ENCODE measurements around the gene SH3BGRL2. TPM values are rescaled to one million over a fixed set of nuclear protein-coding genes. Genes with fewer than 3 reads are reported as not detected.

Gene SH3BGRL2
- total RNA-seq, 2 donors from 2014 or later, result 26.4 to 29.1 TPM

DNA sequence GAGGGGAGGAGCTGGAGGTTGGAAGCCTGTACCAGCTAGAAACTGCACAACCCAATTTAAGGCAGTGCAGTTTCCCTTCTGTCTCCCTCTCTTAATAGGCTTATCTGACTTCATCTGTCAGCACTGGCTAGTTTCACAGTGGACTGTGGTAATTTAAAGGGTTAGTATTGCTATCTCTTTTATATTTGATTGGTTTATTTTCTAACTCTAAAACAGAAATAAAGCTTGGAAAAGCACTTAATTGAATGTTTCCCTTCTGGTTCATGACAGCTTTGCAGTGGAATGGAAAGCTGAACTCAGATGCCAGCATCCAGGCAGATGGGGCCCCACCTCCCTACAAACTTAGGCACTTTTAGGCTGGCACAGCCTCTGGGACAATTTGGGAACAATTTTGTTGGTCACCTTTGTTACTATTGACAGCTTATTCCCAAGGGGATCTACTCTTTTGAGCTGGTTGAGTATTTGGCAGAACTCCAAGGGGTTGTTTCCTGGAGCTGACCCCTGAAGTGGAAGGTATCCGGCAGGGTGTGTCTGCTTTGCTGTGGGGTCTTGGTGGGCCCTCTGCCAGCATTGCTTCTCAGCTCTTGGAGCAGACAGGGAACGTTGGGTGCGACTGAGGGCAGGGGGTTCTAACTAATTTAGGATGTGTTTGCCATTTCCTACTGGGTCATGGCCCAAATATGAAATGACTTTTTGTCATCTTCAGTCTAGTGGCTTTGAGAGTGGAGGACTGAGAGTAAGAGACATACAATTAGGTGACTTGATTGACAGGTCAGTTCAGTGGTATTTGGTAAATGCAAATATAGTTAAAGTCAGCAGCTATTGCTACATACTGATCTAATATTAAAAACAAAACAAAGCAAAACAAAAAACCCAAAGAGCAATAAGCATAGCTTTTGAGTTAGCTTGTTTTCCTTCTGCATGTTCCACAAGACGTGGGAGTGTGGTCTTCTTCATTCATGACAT, 9.3 kb downstream of the SH3BGRL2 start:
- H3K4me3 ChIP-seq, result no peak overlapping the region
- peak; percentile 45 for ATAC-seq

DNA sequence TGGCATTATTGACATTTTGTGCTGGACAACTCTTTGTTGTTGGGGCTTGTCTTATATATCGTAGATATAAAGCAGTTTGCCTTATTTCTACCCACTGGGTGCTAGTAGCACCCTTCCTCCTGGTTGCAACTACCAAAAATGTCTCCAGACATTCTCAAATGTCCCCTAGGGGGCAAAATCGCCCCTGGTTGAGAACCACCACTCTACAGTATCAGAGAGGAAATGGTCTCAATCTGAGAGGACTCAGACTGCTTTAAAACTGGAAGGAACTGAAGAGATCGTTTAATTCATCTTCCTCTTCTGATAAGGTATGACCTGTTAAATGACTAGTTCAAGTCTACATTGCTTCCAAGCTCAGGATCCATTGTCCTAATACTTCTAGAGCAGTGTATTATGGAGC, 14.9 kb downstream of the SH3BGRL2 start:
- Histone ChIP-seq H3K9me3 (no peaks in the 10 kb centered on the region), H3K27me3 (no peaks in the 10 kb centered on the region), H3K4me3 (no peak overlapping the region), H3K36me3 (replicated peaks in 1 of 2; ENCODE audit: insufficient read depth in 1 of 2, low read depth in 2 of 2) (no peaks in the 10 kb centered on the region), H3K27ac (peak overlapping the region in 1 of 4 donors; percentile 7), H3K4me1 (peaks cover 34% of the 10 kb centered on the region)
- no peak for TF ChIP-seq POLR2A (IDR thresholded peaks at IDR 0.05)
- TF ChIP-seq, protein P1, sequence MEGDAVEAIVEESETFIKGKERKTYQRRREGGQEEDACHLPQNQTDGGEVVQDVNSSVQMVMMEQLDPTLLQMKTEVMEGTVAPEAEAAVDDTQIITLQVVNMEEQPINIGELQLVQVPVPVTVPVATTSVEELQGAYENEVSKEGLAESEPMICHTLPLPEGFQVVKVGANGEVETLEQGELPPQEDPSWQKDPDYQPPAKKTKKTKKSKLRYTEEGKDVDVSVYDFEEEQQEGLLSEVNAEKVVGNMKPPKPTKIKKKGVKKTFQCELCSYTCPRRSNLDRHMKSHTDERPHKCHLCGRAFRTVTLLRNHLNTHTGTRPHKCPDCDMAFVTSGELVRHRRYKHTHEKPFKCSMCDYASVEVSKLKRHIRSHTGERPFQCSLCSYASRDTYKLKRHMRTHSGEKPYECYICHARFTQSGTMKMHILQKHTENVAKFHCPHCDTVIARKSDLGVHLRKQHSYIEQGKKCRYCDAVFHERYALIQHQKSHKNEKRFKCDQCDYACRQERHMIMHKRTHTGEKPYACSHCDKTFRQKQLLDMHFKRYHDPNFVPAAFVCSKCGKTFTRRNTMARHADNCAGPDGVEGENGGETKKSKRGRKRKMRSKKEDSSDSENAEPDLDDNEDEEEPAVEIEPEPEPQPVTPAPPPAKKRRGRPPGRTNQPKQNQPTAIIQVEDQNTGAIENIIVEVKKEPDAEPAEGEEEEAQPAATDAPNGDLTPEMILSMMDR (IDR thresholded peaks at IDR 0.05), result no peak
- 37 to 50% methylated on average over 3 of the region's 3 CpGs for WGBS, 2 donors
- ATAC-seq (no peak), DNase-seq (no peak)
- intact Hi-C loops (cut with DNase I), result no loop called here

More for the DNA sequence above, 9.3 kb downstream of the SH3BGRL2 start:
- H3K9me3 ChIP-seq, result no peaks in the 10 kb centered on the region
- WGBS, 2 donors, result 77 to 85% methylated on average over 4 of the region's 4 CpGs
- H3K27me3 ChIP-seq, result no peaks in the 10 kb centered on the region
- H3K36me3 ChIP-seq (replicated peaks in 1 of 2; ENCODE audit: insufficient read depth in 1 of 2, low read depth in 2 of 2), result no peaks in the 10 kb centered on the region
- peak in 1 of 4 donors; percentile 22 for DNase-seq
- H3K27ac ChIP-seq, result no peak overlapping the region
- H3K4me1 ChIP-seq, result peaks cover 29% of the 10 kb centered on the region
- no peak for TF ChIP-seq POLR2A (IDR thresholded peaks at IDR 0.05)
- TF ChIP-seq, protein P1 (IDR thresholded peaks at IDR 0.05), result no peak
- intact Hi-C loops (cut with DNase I), result no loop called here

DNA sequence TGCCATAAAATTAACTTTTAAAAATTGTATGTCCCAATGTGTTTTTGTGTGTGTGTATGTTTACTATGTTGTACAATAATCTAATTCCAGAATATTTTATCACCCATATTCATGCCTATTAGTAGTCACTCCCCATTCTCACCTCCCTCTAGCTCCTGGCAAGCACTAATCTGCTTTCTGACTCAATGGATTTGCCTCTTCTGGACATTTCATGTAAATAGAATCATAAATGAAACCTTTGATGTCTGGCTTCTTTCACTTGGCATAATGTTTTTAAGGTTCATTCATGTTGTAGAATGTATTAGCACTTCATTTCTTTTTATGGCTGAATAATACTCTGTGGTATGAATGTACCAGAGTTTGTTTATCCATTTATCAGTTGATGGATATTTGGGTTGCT, 15.4 kb downstream of the SH3BGRL2 start:
- intact Hi-C loops (cut with DNase I), result no loop called here
- Histone ChIP-seq H3K27ac (no peak overlapping the region), H3K4me1 (peaks cover 33% of the 10 kb centered on the region), H3K27me3 (no peaks in the 10 kb centered on the region), H3K4me3 (no peak overlapping the region), H3K36me3 (replicated peaks in 1 of 2; ENCODE audit: insufficient read depth in 1 of 2, low read depth in 2 of 2) (no peaks in the 10 kb centered on the region), H3K9me3 (no peaks in the 10 kb centered on the region)
- DNase-seq (no peak), ATAC-seq (no peak)
- TF ChIP-seq, protein P1 (IDR thresholded peaks at IDR 0.05), result no peak
- no peak for TF ChIP-seq POLR2A (IDR thresholded peaks at IDR 0.05)

DNA sequence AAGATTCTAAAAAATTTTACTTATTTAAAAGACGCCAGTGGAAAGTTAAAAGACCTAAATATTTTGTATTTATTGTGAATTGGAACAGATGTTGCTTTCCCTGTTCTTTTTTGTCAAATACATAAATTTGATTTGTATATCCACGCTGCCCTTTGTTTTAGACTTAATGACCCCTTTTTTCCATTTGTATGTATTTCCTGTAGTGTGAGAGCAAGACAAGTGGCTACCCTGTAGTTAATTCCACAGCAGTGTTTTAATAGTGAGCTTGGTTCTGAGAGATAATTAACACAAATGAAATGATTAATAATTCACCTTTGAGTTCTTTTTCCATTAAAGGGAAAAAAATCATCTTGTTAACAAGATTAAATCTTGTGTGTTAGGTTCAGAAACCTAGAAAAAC, 16.6 kb downstream of the SH3BGRL2 start:
- intact Hi-C loops (cut with DNase I), result no loop called here
- H3K36me3 ChIP-seq (replicated peaks in 1 of 2; ENCODE audit: insufficient read depth in 1 of 2, low read depth in 2 of 2), result no peaks in the 10 kb centered on the region
- no peaks in the 10 kb centered on the region for H3K9me3 ChIP-seq
- peak overlapping the region in 1 of 4 donors; percentile 49 for H3K27ac ChIP-seq
- TF ChIP-seq POLR2A (IDR thresholded peaks at IDR 0.05), result no peak
- TF ChIP-seq, protein P1 (IDR thresholded peaks at IDR 0.05), result no peak
- no peaks in the 10 kb centered on the region for H3K27me3 ChIP-seq
- peaks cover 28% of the 10 kb centered on the region for H3K4me1 ChIP-seq
- 55 to 58% methylated on average over 2 of the region's 2 CpGs for WGBS, 2 donors
- no peak overlapping the region for H3K4me3 ChIP-seq
- no peak for ATAC-seq
- DNase-seq, result no peak
